Hepatocyte (in vitro differentiated cells): Measurements from ENCODE around the gene LMAN2L.

Experiments used
- CTCF ChIP-seq: fragments of 200-600 bp; sonication (generic); IDR thresholded peaks from 2 replicates; pipeline ENCODE4 v1.5.1; 2016; ENCODE audit warnings: antibody characterized with exemption, mild to moderate bottlenecking; ENCODE audit not compliant: poor library complexity
- EZH2 ChIP-seq: fragments of 200-600 bp; sonication (generic); IDR thresholded peaks from 2 replicates; pipeline ENCODE4 v1.6.1; 2016; ENCODE audit warnings: antibody characterized with exemption, mild to moderate bottlenecking, borderline replicate concordance
- EZH2phosphoT487 ChIP-seq: fragments of 200-600 bp; sonication (generic); IDR thresholded peaks from one replicate; pipeline ENCODE4 v1.6.1; 2018; ENCODE audit warnings: antibody characterized with exemption, mild to moderate bottlenecking, low read depth, moderate library complexity; ENCODE audit not compliant: unreplicated experiment, severe bottlenecking

- TF ChIP-seq CTCF (no peak), EZH2 (no peak), EZH2phosphoT487 (no peak)
Observed at GRCh38 chr2:96747061-96747617, 7.3 kb upstream of the LMAN2L start.
